Left lobe of liver (tissue), 2 donors: Measurements from ENCODE around the gene KLHL8. TPM values are rescaled to one million over a fixed set of nuclear protein-coding genes. Genes with fewer than 3 reads are reported as not detected.
A peak's percentile ranks its signal among the peaks of the same experiment; 100 is the strongest.

Source experiments
- ATAC-seq: fragments of 200-7000 bp; cut with Tn5 transposase; one replicate; pipeline ENCODE4 v1.9.1; 2020; ENCODE audit warnings: mild to moderate bottlenecking, moderate library complexity
- DNase-seq: peaks from one replicate; pipeline ENCODE4 v3.0.0-alpha.2; 2020; ENCODE audit warnings: low spot score
- total RNA-seq: library from RNA; stranded (reverse); gene quantifications from one replicate; pipeline ENCODE4 v1.2.1, GENCODE V29; 2021
- donor health status: DM: no; HTN: no; CAD: no; lungs with moderate emphysema.
- donor health status: DM: no; HTN: yes; CAD: no.

KLHL8 gene
- total RNA-seq, 1 donor from 2014 or later = 8.4 TPM

DNA sequence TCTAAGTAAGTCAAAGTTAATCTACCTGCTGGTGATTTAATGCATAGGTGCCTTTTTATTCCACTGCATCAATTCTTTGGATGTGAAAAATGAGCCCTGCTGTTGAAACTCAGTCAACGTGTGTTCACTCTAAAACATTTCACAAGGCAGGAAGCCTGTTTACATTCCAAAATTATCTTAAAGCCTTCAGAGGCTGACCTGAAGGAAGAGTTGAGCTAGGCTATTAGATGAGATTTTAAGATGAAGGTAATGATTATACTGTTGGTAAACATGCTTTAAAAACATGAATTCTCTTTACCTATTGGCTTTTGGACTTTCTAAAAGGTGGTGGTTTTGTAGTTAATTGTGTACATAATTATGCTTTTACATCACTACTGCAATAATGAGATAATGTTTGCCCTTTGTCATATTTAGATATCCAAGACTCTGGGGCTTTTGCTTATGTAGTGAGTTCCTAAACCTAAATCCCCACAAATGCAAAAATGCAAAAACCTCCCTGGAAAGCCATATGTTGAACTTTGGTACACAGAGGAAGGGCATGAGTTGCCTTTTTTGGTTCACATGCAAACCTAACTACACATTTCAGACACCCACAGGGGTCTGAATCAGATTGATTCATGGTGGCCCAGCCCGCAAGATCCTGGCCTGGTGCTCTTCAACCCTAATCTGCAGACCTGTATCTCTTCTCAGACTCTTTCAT, 92.3 kb downstream of the KLHL8 start:
- DNase-seq (no peak), ATAC-seq (no peak)

- ATAC-seq (no peak), DNase-seq (no peak)
Measured at GRCh38 chr4:87126056-87126455, 94.4 kb downstream of the KLHL8 start.

- ATAC-seq (no peak), DNase-seq (no peak)
Measured at GRCh38 chr4:87122252-87122651, 98.2 kb downstream of the KLHL8 start.

GRCh38 chr4:87121341-87122065, 98.9 kb downstream of the KLHL8 start:
- ATAC-seq = peak; percentile 84

GRCh38 chr4:87120411-87121162, 99.8 kb downstream of the KLHL8 start:
- DNase-seq = peak; percentile 76
- ATAC-seq = peak; percentile 77

More at GRCh38 chr4:87121341-87122065, 98.9 kb downstream of the KLHL8 start:
- DNase-seq = peak; percentile 67

- no peak for ATAC-seq
Measured at GRCh38 chr4:87120010-87120409, 100.4 kb downstream of the KLHL8 start.

GRCh38 chr4:87118826-87119225, 101.6 kb downstream of the KLHL8 start:
- ATAC-seq (no peak), DNase-seq (no peak)

More at GRCh38 chr4:87120010-87120409, 100.4 kb downstream of the KLHL8 start:
- DNase-seq = no peak

DNA sequence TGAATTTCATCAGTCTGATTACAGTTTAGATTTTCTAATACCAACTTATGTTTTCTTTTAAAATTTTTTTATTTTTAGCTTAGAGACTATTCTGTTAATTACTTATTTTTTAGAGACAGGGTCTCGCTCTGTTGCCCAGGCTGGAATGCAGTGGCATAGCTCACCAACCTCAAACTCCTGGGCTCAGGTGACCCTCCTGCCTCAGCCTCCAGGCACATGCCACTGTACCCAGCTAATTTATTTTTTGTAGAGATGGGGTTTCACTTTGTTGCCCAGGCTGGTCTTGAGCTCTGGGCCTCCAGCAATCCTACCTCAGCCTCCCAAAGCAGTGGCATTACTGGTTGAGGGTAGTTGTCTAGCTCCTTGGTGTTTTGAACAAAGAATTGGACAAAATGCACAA, 102.0 kb downstream of the KLHL8 start:
- no peak for DNase-seq
- ATAC-seq = no peak

- DNase-seq (no peak), ATAC-seq (no peak)
Measured at GRCh38 chr4:87117732-87118075, 102.7 kb downstream of the KLHL8 start.

GRCh38 chr4:87117051-87117731, 103.2 kb downstream of the KLHL8 start:
- no peak for DNase-seq
- ATAC-seq = peak; percentile 36

GRCh38 chr4:87116231-87116630, 104.2 kb downstream of the KLHL8 start:
- ATAC-seq = no peak

GRCh38 chr4:87114245-87115062, 106.0 kb downstream of the KLHL8 start:
- peak; percentile 7 for ATAC-seq
- no peak for DNase-seq

More at GRCh38 chr4:87116231-87116630, 104.2 kb downstream of the KLHL8 start:
- no peak for DNase-seq

DNA sequence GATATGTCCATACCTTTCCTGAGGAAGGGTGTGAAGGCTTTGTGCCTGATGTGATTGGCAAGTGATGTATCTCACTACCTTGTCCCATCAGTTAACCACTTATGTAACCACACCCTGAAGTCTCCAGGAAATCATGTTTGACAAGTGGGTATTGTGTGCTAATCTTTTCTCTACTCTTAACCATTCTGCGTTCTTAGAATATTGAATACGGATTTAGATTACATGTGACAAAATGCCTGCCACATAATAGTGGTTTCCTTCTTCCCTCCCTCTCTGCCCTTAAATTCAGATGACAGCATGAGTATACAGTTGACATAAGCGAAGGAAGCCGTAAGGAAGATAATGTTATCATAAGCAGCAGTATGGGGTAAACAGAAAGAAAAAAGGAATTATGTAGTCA, 108.4 kb downstream of the KLHL8 start:
- ATAC-seq (no peak), DNase-seq (no peak)

Other genes starting within 250 kb of the KLHL8 start
- gene HSD17B13, start 102.3 kb upstream of the KLHL8 start, total RNA-seq = 77.7 TPM
- gene HSD17B11, start 170.6 kb upstream of the KLHL8 start, total RNA-seq = 135 TPM
- gene NUDT9, start 202.0 kb upstream of the KLHL8 start, total RNA-seq = 21.4 TPM